ENCODE data around the gene SMG1. TPM values are rescaled to one million over a fixed set of nuclear protein-coding genes. Genes with fewer than 3 reads are reported as not detected.
"Not testable (repeated sequence)": the region's sequence is repeated elsewhere in the genome, so short reads cannot be mapped to it uniquely, and the experiment has no call there.

The SMG1 gene
- total RNA-seq, 1 donor from 2014 or later = 37.9 TPM

GRCh38 chr16:18784917-18785623 lies 141.1 kb downstream of the SMG1 start:
- ATAC-seq = no peak
- no peak for DNase-seq (ENCODE audit: missing footprints)
- intact Hi-C loops (cut with DNase I) = no loop called here

- intact Hi-C loops (cut with DNase I) = no loop called here
- no peak for ATAC-seq
- DNase-seq (ENCODE audit: missing footprints) = no peak
Observed at GRCh38 chr16:18783430-18784341, 142.5 kb downstream of the SMG1 start.

GRCh38 chr16:18782697-18783429 lies 143.3 kb downstream of the SMG1 start:
- ATAC-seq (no peak), DNase-seq (ENCODE audit: missing footprints) (no peak)
- intact Hi-C loops (cut with DNase I) = no loop called here

GRCh38 chr16:18781232-18781631 lies 145.0 kb downstream of the SMG1 start:
- intact Hi-C loops (cut with DNase I); ATAC-seq; DNase-seq (ENCODE audit: missing footprints): not testable (repeated sequence)

GRCh38 chr16:18780460-18781026 lies 145.7 kb downstream of the SMG1 start:
- intact Hi-C loops (cut with DNase I); ATAC-seq; DNase-seq (ENCODE audit: missing footprints): not testable (repeated sequence)

GRCh38 chr16:18777664-18778063 lies 148.5 kb downstream of the SMG1 start:
- ATAC-seq; intact Hi-C loops (cut with DNase I); DNase-seq (ENCODE audit: missing footprints): not testable (repeated sequence)

- ATAC-seq; DNase-seq (ENCODE audit: missing footprints); intact Hi-C loops (cut with DNase I): not testable (repeated sequence)
Observed at GRCh38 chr16:18776334-18776733, 149.9 kb downstream of the SMG1 start.

GRCh38 chr16:18774651-18775050 lies 151.6 kb downstream of the SMG1 start:
- intact Hi-C loops (cut with DNase I); DNase-seq (ENCODE audit: missing footprints); ATAC-seq: not testable (repeated sequence)

GRCh38 chr16:18772171-18772570 lies 154.0 kb downstream of the SMG1 start:
- ATAC-seq; intact Hi-C loops (cut with DNase I); DNase-seq (ENCODE audit: missing footprints): not testable (repeated sequence)

- intact Hi-C loops (cut with DNase I); DNase-seq (ENCODE audit: missing footprints): not testable (repeated sequence)
Observed at GRCh38 chr16:18770336-18770962, 155.8 kb downstream of the SMG1 start.

GRCh38 chr16:18767217-18767616 lies 159.0 kb downstream of the SMG1 start:
- intact Hi-C loops (cut with DNase I); DNase-seq (ENCODE audit: missing footprints); ATAC-seq: not testable (repeated sequence)

More at GRCh38 chr16:18770336-18770962, 155.8 kb downstream of the SMG1 start:
- ATAC-seq = not testable (repeated sequence)

- ATAC-seq; intact Hi-C loops (cut with DNase I); DNase-seq (ENCODE audit: missing footprints): not testable (repeated sequence)
Observed at GRCh38 chr16:18762713-18763112, 163.5 kb downstream of the SMG1 start.

- intact Hi-C loops (cut with DNase I); DNase-seq (ENCODE audit: missing footprints): not testable (repeated sequence)
- ATAC-seq = peak; percentile 88
Observed at GRCh38 chr16:18759598-18760520, 166.3 kb downstream of the SMG1 start.

- DNase-seq (ENCODE audit: missing footprints); ATAC-seq; intact Hi-C loops (cut with DNase I): not testable (repeated sequence)
Observed at GRCh38 chr16:18757960-18758660, 168.1 kb downstream of the SMG1 start.

GRCh38 chr16:18756639-18757038 lies 169.6 kb downstream of the SMG1 start:
- intact Hi-C loops (cut with DNase I); ATAC-seq; DNase-seq (ENCODE audit: missing footprints): not testable (repeated sequence)
